Measurements from ENCODE around the gene MYOF.

Gene MYOF

GRCh38 chr10:93415693-93416092 lies 66.4 kb downstream of the MYOF start:
- no peak for DNase-seq
- in situ Hi-C loops (cut with HindIII; ENCODE audit: low pct_ligation_motif_present, low pct_unique_long_range_greater_than_20kb, low sequenced_read_pairs), result no loop called here

DNA sequence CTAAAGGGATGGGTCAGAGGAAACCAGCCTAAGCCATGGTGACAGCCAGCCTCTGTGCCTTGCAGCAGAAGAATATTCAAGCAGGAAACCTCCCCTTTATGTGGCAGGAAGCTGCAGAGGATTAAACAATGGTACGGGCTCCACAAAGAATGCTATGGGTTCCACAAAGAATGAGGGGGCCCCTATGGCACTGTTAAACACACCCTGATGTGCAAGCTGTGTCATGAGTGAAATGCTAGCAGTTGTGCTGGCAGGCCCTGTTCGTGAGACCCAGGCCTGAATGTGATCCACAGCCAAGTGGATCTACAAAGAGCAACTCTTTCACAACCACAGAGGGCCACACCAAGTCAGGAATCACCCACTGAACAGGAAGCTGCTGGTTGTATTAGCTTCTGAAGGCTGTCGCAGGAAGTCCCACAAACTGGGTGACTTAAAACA lies 68.9 kb downstream of the MYOF start:
- no peak for DNase-seq
- in situ Hi-C loops (cut with HindIII; ENCODE audit: low pct_ligation_motif_present, low pct_unique_long_range_greater_than_20kb, low sequenced_read_pairs), result no loop called here

DNA sequence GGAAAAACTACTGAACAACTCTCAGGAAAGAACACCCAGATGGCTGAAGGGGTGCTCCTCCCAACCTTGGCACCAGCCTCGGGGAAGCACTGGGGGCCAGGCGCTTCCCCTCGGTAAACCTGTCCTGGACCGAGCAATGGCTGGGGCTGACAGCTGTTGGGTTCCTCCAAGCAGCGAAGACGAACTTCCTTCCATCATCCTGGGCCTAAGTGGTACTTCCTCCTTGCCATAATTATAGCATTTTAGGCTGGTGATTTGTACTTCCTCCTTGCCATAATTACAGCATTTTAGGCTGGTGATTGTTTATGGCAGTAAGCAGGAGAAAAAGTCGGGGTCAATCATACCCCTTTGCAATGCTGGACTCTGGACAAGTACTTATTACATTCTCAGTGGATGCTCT lies 69.3 kb downstream of the MYOF start:
- DNase-seq, result no peak
- in situ Hi-C loops (cut with HindIII; ENCODE audit: low pct_ligation_motif_present, low pct_unique_long_range_greater_than_20kb, low sequenced_read_pairs), result no loop called here

- no peak for DNase-seq
- in situ Hi-C loops (cut with HindIII; ENCODE audit: low pct_ligation_motif_present, low pct_unique_long_range_greater_than_20kb, low sequenced_read_pairs), result no loop called here
Observed at GRCh38 chr10:93410697-93411348, 71.3 kb downstream of the MYOF start.

DNA sequence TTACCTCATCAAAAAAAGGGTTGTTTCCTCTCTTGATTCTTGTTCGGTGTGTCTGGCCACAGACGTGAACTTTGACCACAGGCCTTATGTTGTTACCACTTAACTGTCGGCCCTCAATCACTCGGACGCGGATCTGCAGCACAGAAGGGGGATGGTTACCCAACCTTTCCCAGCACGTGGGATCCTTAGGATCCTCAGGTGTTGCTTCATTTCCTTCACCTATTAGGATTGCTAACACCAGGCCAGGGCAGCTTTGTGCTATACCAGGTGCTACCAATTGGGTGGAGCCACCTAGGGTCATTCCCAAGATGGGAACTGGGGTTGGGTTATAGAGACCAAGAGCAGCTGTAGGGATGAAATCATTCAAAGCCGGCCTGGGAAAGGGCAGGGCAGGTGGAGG lies 73.4 kb downstream of the MYOF start:
- in situ Hi-C loops (cut with HindIII; ENCODE audit: low pct_ligation_motif_present, low pct_unique_long_range_greater_than_20kb, low sequenced_read_pairs), result no loop called here
- DNase-seq, result no peak

GRCh38 chr10:93406364-93407145 lies 75.6 kb downstream of the MYOF start:
- no peak for DNase-seq
- in situ Hi-C loops (cut with HindIII; ENCODE audit: low pct_ligation_motif_present, low pct_unique_long_range_greater_than_20kb, low sequenced_read_pairs), result no loop called here

DNA sequence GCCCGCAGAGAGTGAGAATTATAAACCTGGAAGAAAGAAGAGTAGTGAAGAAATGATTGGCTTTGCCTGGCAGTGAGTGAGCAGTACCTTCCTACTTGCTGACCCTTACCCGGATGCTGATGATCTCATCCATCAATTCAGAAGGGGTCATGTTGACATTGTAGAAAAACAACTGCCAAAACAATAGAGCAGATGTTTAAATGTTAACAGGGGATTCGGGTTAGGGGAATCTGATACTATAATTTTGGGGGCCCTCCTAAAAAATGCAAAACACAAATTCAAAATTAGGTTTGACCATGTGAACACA lies 78.1 kb downstream of the MYOF start:
- no peak for DNase-seq
- in situ Hi-C loops (cut with HindIII; ENCODE audit: low pct_ligation_motif_present, low pct_unique_long_range_greater_than_20kb, low sequenced_read_pairs), result no loop called here

- DNase-seq, result no peak
- in situ Hi-C loops (cut with HindIII; ENCODE audit: low pct_ligation_motif_present, low pct_unique_long_range_greater_than_20kb, low sequenced_read_pairs), result no loop called here
Observed at GRCh38 chr10:93403152-93404047, 78.7 kb downstream of the MYOF start.

DNA sequence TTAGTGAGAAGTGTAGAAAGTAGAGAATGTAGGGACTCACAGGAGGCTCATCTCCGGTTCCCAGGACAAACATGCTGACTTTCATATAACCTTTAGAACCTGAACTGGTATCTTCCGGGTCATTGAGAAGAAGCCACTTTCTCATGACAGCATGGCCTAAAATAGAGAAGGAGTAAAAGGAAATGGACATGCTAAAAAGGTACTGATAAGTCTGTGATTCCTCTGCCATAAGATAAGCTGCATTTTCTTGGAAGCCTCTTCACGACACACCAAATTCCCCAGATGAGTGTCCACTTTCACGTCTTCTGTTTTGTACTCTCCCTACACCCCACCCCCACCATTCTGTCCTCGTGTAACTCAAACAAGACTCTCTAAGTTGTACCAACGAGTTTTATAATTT lies 79.9 kb downstream of the MYOF start:
- in situ Hi-C loops (cut with HindIII; ENCODE audit: low pct_ligation_motif_present, low pct_unique_long_range_greater_than_20kb, low sequenced_read_pairs), result no loop called here

GRCh38 chr10:93398528-93398927 lies 83.6 kb downstream of the MYOF start:
- DNase-seq, result no peak
- in situ Hi-C loops (cut with HindIII; ENCODE audit: low pct_ligation_motif_present, low pct_unique_long_range_greater_than_20kb, low sequenced_read_pairs), result no loop called here

More for the DNA sequence above, 79.9 kb downstream of the MYOF start:
- no peak for DNase-seq

DNA sequence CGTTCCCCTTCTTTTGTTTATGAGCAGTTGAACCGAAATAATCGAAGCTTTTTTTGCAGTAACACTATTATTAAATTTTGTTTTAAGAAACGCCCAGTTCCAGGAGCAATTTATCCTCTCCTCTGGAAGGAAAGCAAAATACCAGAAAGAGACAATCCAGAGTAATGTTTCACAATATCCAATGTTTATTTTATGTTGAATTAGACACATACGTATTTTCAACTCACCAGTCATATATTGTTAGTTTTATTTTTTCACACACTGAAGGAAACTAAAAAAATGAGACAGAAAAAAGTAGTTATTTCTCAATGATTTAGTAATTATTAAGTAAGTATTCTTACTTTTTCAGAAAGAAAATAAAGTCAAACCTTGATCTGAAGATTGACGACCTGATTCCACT lies 85.1 kb downstream of the MYOF start:
- DNase-seq, result no peak
- in situ Hi-C loops (cut with HindIII; ENCODE audit: low pct_ligation_motif_present, low pct_unique_long_range_greater_than_20kb, low sequenced_read_pairs), result no loop called here

- DNase-seq, result no peak
- in situ Hi-C loops (cut with HindIII; ENCODE audit: low pct_ligation_motif_present, low pct_unique_long_range_greater_than_20kb, low sequenced_read_pairs), result no loop called here
Observed at GRCh38 chr10:93393211-93393610, 88.9 kb downstream of the MYOF start.

DNA sequence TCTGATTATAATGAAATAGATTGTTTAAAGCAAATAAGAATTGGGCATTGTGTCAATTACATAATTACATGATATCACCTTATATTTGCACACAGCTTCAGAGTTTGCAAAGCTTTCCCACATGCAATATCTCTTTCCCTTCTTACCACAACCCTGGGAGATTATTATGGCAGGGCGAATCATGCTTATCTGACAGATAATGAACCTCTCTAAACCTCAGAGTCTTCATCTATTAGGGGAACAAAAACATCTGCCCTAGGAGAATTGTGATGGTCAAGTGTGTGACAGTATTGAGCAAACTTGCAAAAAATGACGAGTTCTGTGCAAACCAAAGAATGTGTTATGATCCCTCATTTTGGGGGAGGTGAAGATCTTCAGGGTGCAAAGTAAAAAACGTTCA lies 90.0 kb downstream of the MYOF start:
- in situ Hi-C loops (cut with HindIII; ENCODE audit: low pct_ligation_motif_present, low pct_unique_long_range_greater_than_20kb, low sequenced_read_pairs), result no loop called here
- DNase-seq, result no peak

DNA sequence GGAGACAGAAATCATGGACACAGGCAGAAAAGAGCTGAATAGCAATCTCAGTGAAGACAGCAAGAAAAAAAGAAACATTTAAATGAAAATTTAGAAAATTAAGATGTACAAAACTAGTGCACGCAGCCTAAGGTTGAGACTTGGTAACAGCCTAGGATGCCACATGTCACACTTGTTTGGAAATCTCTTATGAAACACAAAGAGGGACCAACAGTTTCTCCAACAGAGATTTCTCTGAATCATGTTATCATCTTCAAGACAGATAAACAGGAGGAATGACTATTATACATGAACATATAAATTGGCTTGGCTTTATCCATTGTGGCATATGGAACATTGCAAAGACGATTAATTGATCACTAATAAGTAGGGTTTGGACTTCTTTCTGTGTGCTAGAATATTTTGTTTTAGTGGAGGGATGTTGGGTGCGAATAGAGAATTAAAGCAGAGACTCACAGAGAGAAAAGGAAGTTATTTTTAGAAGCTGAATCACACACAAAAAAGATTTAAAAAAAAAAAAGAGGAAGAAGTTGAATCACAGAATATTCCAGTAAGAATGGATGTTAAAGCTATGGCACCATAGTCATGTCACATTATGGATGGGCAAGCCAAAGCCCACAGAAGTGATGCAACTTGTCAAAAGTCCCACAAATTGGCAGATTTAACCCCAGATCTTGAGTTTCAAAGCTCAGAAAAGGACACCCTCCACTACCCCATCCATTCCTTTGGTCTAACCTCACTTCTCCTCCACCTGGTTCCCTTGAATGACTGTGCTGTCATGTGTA lies 91.6 kb downstream of the MYOF start:
- in situ Hi-C loops (cut with HindIII; ENCODE audit: low pct_ligation_motif_present, low pct_unique_long_range_greater_than_20kb, low sequenced_read_pairs), result no loop called here
- no peak for DNase-seq

DNA sequence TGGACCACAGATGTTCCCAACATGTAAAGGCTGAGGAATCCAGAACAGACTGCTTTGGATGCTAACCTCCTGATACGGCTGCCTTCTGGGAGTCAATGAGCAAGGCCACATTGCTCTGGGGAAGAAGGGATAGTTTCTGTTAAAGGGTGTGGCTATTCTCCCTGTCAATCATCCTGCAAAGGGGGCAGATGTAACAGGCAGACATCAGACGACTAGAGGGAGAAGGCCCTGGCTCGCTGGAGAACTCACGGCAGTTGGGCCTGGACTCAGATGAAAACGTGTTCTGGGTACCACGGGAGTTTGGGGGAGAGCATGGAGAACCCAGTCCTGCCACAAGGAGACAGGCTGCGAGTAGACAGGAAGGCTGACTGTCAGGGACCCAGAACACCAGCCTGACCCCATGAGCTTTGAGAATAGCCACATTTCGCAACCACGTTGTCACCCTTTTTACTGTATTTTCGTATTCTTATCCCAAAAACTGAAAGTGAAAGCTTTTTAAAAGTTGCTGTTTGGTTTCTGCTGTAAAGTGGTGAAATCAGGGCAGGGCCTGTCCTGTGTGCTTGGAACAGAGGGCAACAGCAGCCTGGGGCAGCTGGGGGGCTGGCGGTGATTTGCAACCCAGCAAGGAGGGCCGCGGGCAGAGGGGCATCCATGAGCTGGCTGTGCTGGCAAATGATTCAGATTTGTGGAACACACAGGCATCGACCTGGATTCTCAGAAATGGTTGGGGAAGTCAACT lies 95.3 kb downstream of the MYOF start:
- in situ Hi-C loops (cut with HindIII; ENCODE audit: low pct_ligation_motif_present, low pct_unique_long_range_greater_than_20kb, low sequenced_read_pairs), result no loop called here
- no peak for DNase-seq

DNA sequence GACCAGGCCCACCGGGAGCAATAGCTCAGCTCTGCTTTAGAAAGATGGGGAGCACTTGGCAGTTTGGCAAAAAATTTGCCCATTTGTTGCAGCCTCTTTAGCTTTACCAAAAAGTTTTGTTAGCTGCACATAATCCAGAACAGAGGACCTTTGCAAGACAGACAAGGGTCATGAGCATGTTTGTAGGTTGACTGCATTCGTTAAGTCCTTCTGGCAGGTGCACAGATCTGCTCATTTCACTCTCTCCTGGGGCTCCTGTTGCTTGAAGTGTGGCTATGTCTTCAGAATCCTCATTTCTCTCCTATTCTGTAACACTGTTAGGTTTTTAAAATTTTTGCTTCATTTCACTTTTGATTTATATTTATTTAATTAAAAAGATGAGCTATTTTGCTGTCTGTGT lies 96.8 kb downstream of the MYOF start:
- in situ Hi-C loops (cut with HindIII; ENCODE audit: low pct_ligation_motif_present, low pct_unique_long_range_greater_than_20kb, low sequenced_read_pairs), result no loop called here
- no peak for DNase-seq

GRCh38 chr10:93384006-93384405 lies 98.1 kb downstream of the MYOF start:
- in situ Hi-C loops (cut with HindIII; ENCODE audit: low pct_ligation_motif_present, low pct_unique_long_range_greater_than_20kb, low sequenced_read_pairs), result no loop called here
- DNase-seq, result no peak

- DNase-seq, result no peak
- in situ Hi-C loops (cut with HindIII; ENCODE audit: low pct_ligation_motif_present, low pct_unique_long_range_greater_than_20kb, low sequenced_read_pairs), result no loop called here
Observed at GRCh38 chr10:93383562-93383981, 98.6 kb downstream of the MYOF start.

Measured in ACHN (cell line).